NT2/D1 (cell line): ENCODE results near the gene PYM1.

Experiments
- SUZ12 ChIP-seq: IDR thresholded peaks from 2 replicates; pipeline ENCODE4 v1.6.1; 2011; ENCODE audit not compliant: insufficient read length, insufficient read depth; ENCODE audit errors: extremely low read depth
- YY1 ChIP-seq: IDR thresholded peaks from 2 replicates; pipeline ENCODE4 v1.6.1; 2011; ENCODE audit not compliant: insufficient read length, insufficient read depth
- ZNF274 ChIP-seq: IDR thresholded peaks from 2 replicates; pipeline ENCODE4 v1.6.1; 2011; ENCODE audit warnings: mild to moderate bottlenecking, low read depth, low read length

DNA sequence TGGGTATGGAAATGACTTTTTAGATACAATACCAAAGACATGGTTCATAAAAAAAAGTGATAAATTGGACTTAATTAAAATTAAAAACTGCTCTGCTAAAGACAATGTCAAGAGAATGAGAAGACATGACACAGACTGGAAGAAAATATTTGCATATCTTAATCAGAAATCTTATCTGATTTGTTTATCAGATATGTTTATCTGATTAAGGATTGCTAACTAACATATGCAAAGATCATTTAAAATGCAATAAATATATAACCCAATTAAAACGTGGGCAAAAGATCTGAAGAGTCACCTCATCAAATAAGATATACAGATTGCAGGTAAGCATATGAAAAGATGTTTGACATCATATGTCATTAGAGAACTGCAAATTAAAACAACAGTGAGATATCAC is 75.0 kb downstream of the PYM1 start:
- TF ChIP-seq YY1 (no peak), ZNF274 (no peak), SUZ12 (no peak)
